ENCODE results near the gene SNAP47. TPM values are rescaled to one million over a fixed set of nuclear protein-coding genes. Genes with fewer than 3 reads are reported as not detected.

The SNAP47 gene
- polyA plus RNA-seq, 1 donor from 2014 or later: 56.0 TPM

GRCh38 chr1:227728892-227729143 lies 6.4 kb upstream of the SNAP47 start:
- Histone ChIP-seq H3K4me2 (ENCODE audit: low read length) (no peak overlapping the region), H3K27me3 (ENCODE audit: insufficient read depth, low read depth, low read length) (no peaks in the 10 kb centered on the region), H3K9me2 (ENCODE audit: insufficient read depth, low read length) (no peaks in the 10 kb centered on the region), H2AFZ (ENCODE audit: low read depth, low read length) (no peak overlapping the region), H3K4me3 (ENCODE audit: low read length) (peak overlapping the region; percentile 69), H3K36me3 (ENCODE audit: insufficient read depth, low read length) (no peaks in the 10 kb centered on the region), H3K27ac (ENCODE audit: low read length) (no peak overlapping the region), H3K79me2 (replicated peaks; ENCODE audit: insufficient read depth, low read length) (peaks cover 3% of the 10 kb centered on the region), H4K20me1 (ENCODE audit: insufficient read depth) (no peaks in the 10 kb centered on the region), H3K9ac (ENCODE audit: low read length) (peak overlapping the region; percentile 52), H3K9me3 (ENCODE audit: low read length) (no peaks in the 10 kb centered on the region), H3F3A (ENCODE audit: insufficient read depth, low read length, poor library complexity, severe bottlenecking) (no peaks in the 10 kb centered on the region)
- TF ChIP-seq SMC3 (conservative IDR thresholded peaks at IDR 0.05; ENCODE audit: poor library complexity): no peak
- no peak for TF ChIP-seq EP300 (conservative IDR thresholded peaks at IDR 0.05; ENCODE audit: poor library complexity, severe bottlenecking)
- TF ChIP-seq POLR2AphosphoS5 (IDR thresholded peaks at IDR 0.05): no peak
- no peak for TF ChIP-seq MXI1 (conservative IDR thresholded peaks at IDR 0.05; ENCODE audit: poor library complexity, severe bottlenecking)
- no peak for TF ChIP-seq TAF1 (IDR thresholded peaks at IDR 0.05; ENCODE audit: low read depth)
- no peak for TF ChIP-seq EZH2 (IDR thresholded peaks at IDR 0.05; ENCODE audit: borderline replicate concordance, insufficient read depth, low read length, poor library complexity, severe bottlenecking)
- no peak for TF ChIP-seq RAD21 (conservative IDR thresholded peaks at IDR 0.05)
- TF ChIP-seq CTCF (IDR thresholded peaks at IDR 0.05; ENCODE audit: poor library complexity, severe bottlenecking): no peak
- no peak for TF ChIP-seq REST (IDR thresholded peaks at IDR 0.05; ENCODE audit: borderline replicate concordance)

GRCh38 chr1:227729144-227729880 lies 5.9 kb upstream of the SNAP47 start:
- Histone ChIP-seq H3K79me2 (replicated peaks; ENCODE audit: insufficient read depth, low read length) (peaks cover 7% of the 10 kb centered on the region), H3K27me3 (ENCODE audit: insufficient read depth, low read depth, low read length) (no peaks in the 10 kb centered on the region), H3K9me2 (ENCODE audit: insufficient read depth, low read length) (no peaks in the 10 kb centered on the region), H3K36me3 (ENCODE audit: insufficient read depth, low read length) (no peaks in the 10 kb centered on the region), H3K4me2 (ENCODE audit: low read length) (no peak overlapping the region), H3K9me3 (ENCODE audit: low read length) (no peaks in the 10 kb centered on the region), H3K9ac (ENCODE audit: low read length) (peak overlapping the region; percentile 52), H3K27ac (ENCODE audit: low read length) (no peak overlapping the region), H3K4me3 (ENCODE audit: low read length) (peak overlapping the region; percentile 69), H4K20me1 (ENCODE audit: insufficient read depth) (no peaks in the 10 kb centered on the region), H2AFZ (ENCODE audit: low read depth, low read length) (no peak overlapping the region), H3F3A (ENCODE audit: insufficient read depth, low read length, poor library complexity, severe bottlenecking) (no peaks in the 10 kb centered on the region)
- no peak for TF ChIP-seq TAF1 (IDR thresholded peaks at IDR 0.05; ENCODE audit: low read depth)
